ENCODE results near the gene ZNF598.

DNA sequence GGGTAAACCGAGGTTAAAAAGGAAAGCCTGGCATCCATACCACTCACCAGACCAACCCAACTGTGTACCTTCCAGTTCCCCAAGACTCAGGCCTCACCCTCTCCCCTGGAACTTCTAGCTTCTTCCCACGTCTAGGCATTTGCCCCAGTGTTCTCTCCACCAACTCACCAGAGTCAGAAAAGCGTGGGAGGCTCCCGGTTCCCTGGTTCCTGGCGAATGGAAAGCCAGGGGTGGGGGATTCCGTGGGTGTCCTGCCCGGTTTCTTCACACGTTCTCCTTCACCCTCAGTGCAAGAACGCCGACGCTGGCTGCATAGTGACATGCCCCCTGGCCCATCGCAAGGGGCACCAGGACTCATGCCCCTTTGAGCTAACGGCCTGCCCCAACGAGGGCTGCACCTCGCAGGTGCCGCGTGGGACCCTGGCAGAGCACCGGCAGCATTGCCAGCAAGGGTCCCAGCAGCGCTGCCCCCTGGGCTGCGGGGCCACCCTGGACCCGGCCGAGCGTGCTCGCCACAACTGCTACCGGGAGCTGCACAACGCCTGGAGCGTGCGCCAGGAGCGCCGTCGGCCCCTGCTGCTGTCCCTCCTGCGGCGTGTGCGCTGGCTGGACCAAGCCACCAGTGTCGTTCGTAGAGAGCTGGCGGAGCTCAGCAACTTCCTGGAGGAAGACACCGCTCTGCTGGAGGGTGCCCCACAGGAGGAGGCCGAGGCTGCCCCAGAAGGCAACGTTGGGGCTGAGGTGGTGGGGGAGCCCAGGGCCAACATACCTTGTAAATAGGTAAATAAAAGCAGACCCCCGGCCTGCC lies 41.3 kb downstream of the ZNF598 start:
- TF ChIP-seq CTCF (IDR thresholded peaks at IDR 0.05; ENCODE audit: low read depth, low read length, missing input control) (no peak), YY1 (IDR thresholded peaks at IDR 0.05) (no peak), RAD21 (IDR thresholded peaks at IDR 0.05) (no peak), SP1 (IDR thresholded peaks at IDR 0.05) (no peak), MAX (IDR thresholded peaks at IDR 0.05) (no peak)
- TF ChIP-seq, protein P1, sequence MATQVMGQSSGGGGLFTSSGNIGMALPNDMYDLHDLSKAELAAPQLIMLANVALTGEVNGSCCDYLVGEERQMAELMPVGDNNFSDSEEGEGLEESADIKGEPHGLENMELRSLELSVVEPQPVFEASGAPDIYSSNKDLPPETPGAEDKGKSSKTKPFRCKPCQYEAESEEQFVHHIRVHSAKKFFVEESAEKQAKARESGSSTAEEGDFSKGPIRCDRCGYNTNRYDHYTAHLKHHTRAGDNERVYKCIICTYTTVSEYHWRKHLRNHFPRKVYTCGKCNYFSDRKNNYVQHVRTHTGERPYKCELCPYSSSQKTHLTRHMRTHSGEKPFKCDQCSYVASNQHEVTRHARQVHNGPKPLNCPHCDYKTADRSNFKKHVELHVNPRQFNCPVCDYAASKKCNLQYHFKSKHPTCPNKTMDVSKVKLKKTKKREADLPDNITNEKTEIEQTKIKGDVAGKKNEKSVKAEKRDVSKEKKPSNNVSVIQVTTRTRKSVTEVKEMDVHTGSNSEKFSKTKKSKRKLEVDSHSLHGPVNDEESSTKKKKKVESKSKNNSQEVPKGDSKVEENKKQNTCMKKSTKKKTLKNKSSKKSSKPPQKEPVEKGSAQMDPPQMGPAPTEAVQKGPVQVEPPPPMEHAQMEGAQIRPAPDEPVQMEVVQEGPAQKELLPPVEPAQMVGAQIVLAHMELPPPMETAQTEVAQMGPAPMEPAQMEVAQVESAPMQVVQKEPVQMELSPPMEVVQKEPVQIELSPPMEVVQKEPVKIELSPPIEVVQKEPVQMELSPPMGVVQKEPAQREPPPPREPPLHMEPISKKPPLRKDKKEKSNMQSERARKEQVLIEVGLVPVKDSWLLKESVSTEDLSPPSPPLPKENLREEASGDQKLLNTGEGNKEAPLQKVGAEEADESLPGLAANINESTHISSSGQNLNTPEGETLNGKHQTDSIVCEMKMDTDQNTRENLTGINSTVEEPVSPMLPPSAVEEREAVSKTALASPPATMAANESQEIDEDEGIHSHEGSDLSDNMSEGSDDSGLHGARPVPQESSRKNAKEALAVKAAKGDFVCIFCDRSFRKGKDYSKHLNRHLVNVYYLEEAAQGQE (IDR thresholded peaks at IDR 0.05): no peak
